Measurements from ENCODE around the gene ARMCX5. TPM values are rescaled to one million over a fixed set of nuclear protein-coding genes. Genes with fewer than 3 reads are reported as not detected.

The ARMCX5 gene
- total RNA-seq, 1 experiment from 2014 or later, result 14.6 TPM

GRCh38 chrX:102593367-102593766 is 5.9 kb upstream of the ARMCX5 start:
- no CpG with 5 or more reads among the region's 2 CpGs for WGBS (ENCODE audit: extremely low coverage, insufficient read length, low lambda C conversion rate)
- no peak for DNase-seq
- no peak overlapping the region for H4K91ac ChIP-seq (ENCODE audit: insufficient read length, low read depth, low read length)

More at GRCh38 chrX:102593367-102593766, 5.9 kb upstream of the ARMCX5 start:
- no peak overlapping the region for H2BK5ac ChIP-seq (ENCODE audit: insufficient read length, low read length)
- H3K9ac ChIP-seq (ENCODE audit: extremely low read depth, insufficient read length, low read length), result no peak overlapping the region
- no peak overlapping the region for H3K27ac ChIP-seq (ENCODE audit: insufficient read length, low read depth, low read length)
- H2BK20ac ChIP-seq (ENCODE audit: low read depth, low read length, poor library complexity, severe bottlenecking), result no peak overlapping the region
- H3K4ac ChIP-seq (ENCODE audit: low read depth, low read length), result no peak overlapping the region
- H3K9me3 ChIP-seq (ENCODE audit: control insufficient read depth, low read depth, low read length), result peaks cover 12% of the 10 kb centered on the region
- no peak overlapping the region for H4K8ac ChIP-seq (replicated peaks; ENCODE audit: insufficient read length, low read depth, low read length)
- no peak overlapping the region for H3K27ac Mint-ChIP-seq
- no peaks in the 10 kb centered on the region for H3K79me1 ChIP-seq (ENCODE audit: insufficient read depth, low read depth, low read length, poor library complexity, severe bottlenecking)
- no peak overlapping the region for H3K23ac ChIP-seq (ENCODE audit: insufficient read length, low read depth, low read length)
- H3K4me1 Mint-ChIP-seq, result no peaks in the 10 kb centered on the region
- no peak overlapping the region for H3K14ac ChIP-seq (ENCODE audit: insufficient read depth, low read length)
- peaks cover 31 to 35% of the 10 kb centered on the region in 2 experiments for H3K9me3 Mint-ChIP-seq
- H4K5ac ChIP-seq (ENCODE audit: insufficient read length, low read depth, low read length), result no peak overlapping the region
- no peak overlapping the region for H3K4me3 Mint-ChIP-seq
- H3K36me3 Mint-ChIP-seq (ENCODE audit: insufficient read depth in 1 of 3, low read depth in 3 of 3), result no peaks in the 10 kb centered on the region
- H3K4me1 ChIP-seq (ENCODE audit: insufficient read depth, low read length), result no peaks in the 10 kb centered on the region
- no peaks in the 10 kb centered on the region; the same call in 1 of the 2 replicates for H3K27me3 Mint-ChIP-seq (ENCODE audit: low read depth)
- H2BK12ac ChIP-seq (ENCODE audit: insufficient read length, low read depth, low read length), result no peak overlapping the region
- H3K4me2 ChIP-seq (ENCODE audit: insufficient read depth, insufficient read length, low read length), result no peak overlapping the region
- H2AK5ac ChIP-seq (ENCODE audit: insufficient read length, low read length), result no peak overlapping the region
- no peaks in the 10 kb centered on the region for H3K79me2 ChIP-seq (ENCODE audit: insufficient read depth, low read length)
- no peak overlapping the region for H3T11ph ChIP-seq (ENCODE audit: low read length)
- H3K18ac ChIP-seq (ENCODE audit: insufficient read length, low read depth, low read length), result no peak overlapping the region
- H4K20me1 ChIP-seq (ENCODE audit: control insufficient read depth, insufficient read depth, insufficient read length), result no peaks in the 10 kb centered on the region
- no peaks in the 10 kb centered on the region for H3K27me3 ChIP-seq (ENCODE audit: insufficient read depth, low read length)
- no peak overlapping the region for H2AFZ ChIP-seq (ENCODE audit: low read length)
- no peak overlapping the region for H2BK120ac ChIP-seq (ENCODE audit: low read depth, low read length, poor library complexity, severe bottlenecking)
- no peak overlapping the region for H2BK15ac ChIP-seq (ENCODE audit: low read depth, low read length)
- H3K23me2 ChIP-seq (ENCODE audit: insufficient read length, low read depth, low read length, poor library complexity, severe bottlenecking), result no peaks in the 10 kb centered on the region
- H3K56ac ChIP-seq (ENCODE audit: insufficient read length, low read depth, low read length), result no peak overlapping the region
- no peak for TF ChIP-seq CTCF (conservative IDR thresholded peaks at IDR 0.05)

All from H9 (cell line).